K562 (cell line): ENCODE measurements around the gene HTT-AS. TPM values are rescaled to one million over a fixed set of nuclear protein-coding genes. Genes with fewer than 3 reads are reported as not detected.

Source experiments
- ARID1B ChIP-seq: fragments of 450-650 bp; IDR thresholded peaks from 2 replicates; pipeline ENCODE4 v1.6.1; 2016; ENCODE audit warnings: antibody characterized with exemption, mild to moderate bottlenecking, inconsistent platforms
- ATF3 ChIP-seq, 2 experiments: fragments of 450-650 bp in 1 of 2; sonication (generic) in 1 of 2; formaldehyde crosslinking in 1 of 2; IDR thresholded peaks in 1 of 2; conservative IDR thresholded peaks in 1 of 2; 2 replicates each; pipeline versions ENCODE4 v1.6.1 to v1.8.1; 2016 to 2023; ENCODE audit warnings: mild to moderate bottlenecking in 2 of 2, moderate library complexity in 2 of 2, inconsistent platforms in 1 of 2, missing genetic modification reagents in 1 of 2
- CBFA2T2 ChIP-seq: fragments of 450-650 bp; conservative IDR thresholded peaks from 2 replicates; pipeline ENCODE4 v1.6.1; 2017; ENCODE audit warnings: mild to moderate bottlenecking
- CBFA2T3 ChIP-seq: fragments of 450-650 bp; IDR thresholded peaks from 2 replicates; pipeline ENCODE4 v1.6.1; 2017
- CCNT2 ChIP-seq: IDR thresholded peaks from 2 replicates; pipeline ENCODE4 v1.6.1; 2011; ENCODE audit warnings: borderline replicate concordance, low read depth, mild to moderate bottlenecking, moderate library complexity, mixed read lengths, low read length; ENCODE audit not compliant: insufficient read length; ENCODE audit errors: extremely low read depth
- ETV5 ChIP-seq: sonication (generic); formaldehyde crosslinking; IDR thresholded peaks from 2 replicates; pipeline ENCODE4 v1.4.0; 2020; ENCODE audit warnings: low read depth, mild to moderate bottlenecking, missing genetic modification reagents
- JUND ChIP-seq, 2 experiments: IDR thresholded peaks; 2 replicates in 1 of 2; 3 replicates in 1 of 2; pipeline ENCODE4 v1.6.1; 2011; ENCODE audit warnings: borderline replicate concordance in 2 of 2, low read depth in 2 of 2, low read length in 2 of 2, improper control_type of control experiment in 1 of 2, missing biosample characterization in 1 of 2, missing genetic modification characterization in 1 of 2, missing genetic modification reagents in 1 of 2
- KHSRP ChIP-seq: fragments of 450-650 bp; IDR thresholded peaks from 2 replicates; pipeline ENCODE4 v1.6.1; 2017
- MAFG ChIP-seq: fragments of 450-650 bp; conservative IDR thresholded peaks from 2 replicates; pipeline ENCODE4 v1.6.1; 2016; ENCODE audit warnings: missing genetic modification characterization, missing compliant biosample characterization
- NFIC ChIP-seq: fragments of 450-650 bp; IDR thresholded peaks from 2 replicates; pipeline ENCODE4 v1.6.1; 2017; ENCODE audit warnings: mild to moderate bottlenecking, inconsistent platforms
- NR2C2 ChIP-seq, 2 experiments: fragments of 200-800 bp in 1 of 2; sonication (Bioruptor generic) in 1 of 2; sonication (generic) in 1 of 2; formaldehyde crosslinking in 1 of 2; IDR thresholded peaks; 2 replicates each; pipeline versions ENCODE4 v1.6.1 to v1.8.0; 2016 to 2022; ENCODE audit warnings: mild to moderate bottlenecking in 1 of 2, missing compliant biosample characterization in 1 of 2, missing genetic modification characterization in 1 of 2, missing genetic modification reagents in 1 of 2
- PBX2 ChIP-seq, 2 experiments: IDR thresholded peaks in 1 of 2; conservative IDR thresholded peaks in 1 of 2; 2 replicates each; pipeline ENCODE4 v1.6.1; 2016; ENCODE audit warnings: low read depth in 2 of 2, mild to moderate bottlenecking in 1 of 2, missing compliant biosample characterization in 1 of 2, missing genetic modification characterization in 1 of 2, moderate library complexity in 1 of 2
- PCBP2 ChIP-seq: fragments of 200-400 bp; formaldehyde crosslinking; IDR thresholded peaks from 2 replicates; pipeline ENCODE4 v1.6.1; 2018; ENCODE audit warnings: low read length, low read depth, mild to moderate bottlenecking, moderate library complexity; ENCODE audit not compliant: poor library complexity, severe bottlenecking
- PREB ChIP-seq: sonication (generic); formaldehyde crosslinking; IDR thresholded peaks from 2 replicates; pipeline ENCODE4 v1.8.1; 2023; ENCODE audit warnings: mild to moderate bottlenecking, missing genetic modification reagents
- TBL1XR1 ChIP-seq, 2 experiments: IDR thresholded peaks; 2 replicates each; pipeline ENCODE4 v1.6.1; 2012; ENCODE audit warnings: improper control_type of control experiment in 2 of 2, low read length in 2 of 2, mild to moderate bottlenecking in 1 of 2
- TCF3 ChIP-seq: sonication (generic); formaldehyde crosslinking; IDR thresholded peaks from 2 replicates; pipeline ENCODE4 v1.4.0; 2020; ENCODE audit warnings: mild to moderate bottlenecking, missing genetic modification reagents
- UBTF ChIP-seq, 2 experiments: IDR thresholded peaks; 2 replicates each; pipeline ENCODE4 v1.6.1; 2012; ENCODE audit warnings: improper control_type of control experiment in 2 of 2, low read depth in 2 of 2, low read length in 2 of 2, borderline replicate concordance in 1 of 2
- ZBTB7A ChIP-seq: IDR thresholded peaks from 2 replicates; pipeline ENCODE4 v1.6.1; 2011; ENCODE audit warnings: low read depth, mild to moderate bottlenecking, low read length, moderate library complexity, borderline replicate concordance; ENCODE audit not compliant: control insufficient read depth
- ZFP1 ChIP-seq: fragments of 450-650 bp; formaldehyde crosslinking; IDR thresholded peaks from 2 replicates; pipeline ENCODE4 v1.4.0; 2020; ENCODE audit warnings: mild to moderate bottlenecking, mixed read lengths
- polyA plus RNA-seq, 8 experiments: library from polyadenylated mRNA; depleted of rRNA in 4 of 8; stranded (reverse) in 5 of 8; unstranded in 3 of 8; fragments of >200 nt; fragmentation: Nextera tagmentation in 2 of 8; fragmentation: Illumina TruSeq in 1 of 8; extraction: Ambion mirVana in 2 of 8; extraction: Trizol in 1 of 8; gene quantifications; 2 replicates each; pipeline versions ENCODE4 v1.2.1 to v1.2.3, GENCODE V29; 2011 to 2014; ENCODE audit warnings: inconsistent platforms in 1 of 8, missing spikeins in 1 of 8
- total RNA-seq, 7 experiments: library from RNA; depleted of rRNA in 6 of 7; stranded (reverse); fragments of >200 nt in 6 of 7; fragmentation: Illumina TruSeq in 2 of 7; extraction: Trizol in 2 of 7; gene quantifications; 2 replicates each; pipeline versions ENCODE4 v1.2.1 to v1.2.3, GENCODE V29; 2011 to 2021; ENCODE audit warnings: low replicate concordance in 1 of 7

HTT-AS gene
- total and polyA plus RNA-seq, 9 of the 15 experiments (the other 6 are each of a cell fraction or from before 2014, with no cell fraction given): not detected

DNA sequence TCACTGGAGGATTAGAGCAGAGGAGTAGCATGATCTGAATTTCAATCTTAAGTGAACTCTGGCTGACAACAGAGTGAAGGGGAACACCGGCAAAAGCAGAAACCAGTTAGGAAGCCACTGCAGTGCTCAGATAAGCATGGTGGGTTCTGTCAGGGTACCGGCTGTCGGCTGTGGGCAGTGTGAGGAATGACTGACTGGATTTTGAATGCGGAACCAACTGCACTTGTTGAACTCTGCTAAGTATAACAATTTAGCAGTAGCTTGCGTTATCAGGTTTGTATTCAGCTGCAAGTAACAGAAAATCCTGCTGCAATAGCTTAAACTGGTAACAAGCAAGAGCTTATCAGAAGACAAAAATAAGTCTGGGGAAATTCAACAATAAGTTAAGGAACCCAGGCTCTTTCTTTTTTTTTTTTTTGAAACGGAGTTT lies 5.4 kb upstream of the HTT-AS start (continued):
- TF ChIP-seq PBX2 (CRISPR knock-in tag; IDR thresholded peaks at IDR 0.05; ENCODE audit: low read depth): no peak
- peak; percentile 57; the same call in 1 of the 2 replicates for TF ChIP-seq PBX2 (tag; conservative IDR thresholded peaks at IDR 0.05; ENCODE audit: low read depth)
- TF ChIP-seq JUND (IDR thresholded peaks at IDR 0.05; ENCODE audit: borderline replicate concordance, low read depth, low read length): peak; percentile 56; the same call in 1 of the 2 replicates
- peak; percentile 53; the same call in 1 of the 3 replicates for TF ChIP-seq JUND (tag; IDR thresholded peaks at IDR 0.05; ENCODE audit: borderline replicate concordance, low read depth, low read length)
- TF ChIP-seq ZFP1: no peak
- no peak for TF ChIP-seq PREB
- TF ChIP-seq NR2C2 (CRISPR knock-in tag; IDR thresholded peaks at IDR 0.05): no peak
- TF ChIP-seq NR2C2 (tag; IDR thresholded peaks at IDR 0.05): peak; percentile 38; the same call in 1 of the 2 replicates
- TF ChIP-seq CBFA2T2: peak; percentile 87
- TF ChIP-seq KHSRP: no peak
- TF ChIP-seq NFIC: peak; percentile 52; the same call in 1 of the 2 replicates
- peak; percentile 90 for TF ChIP-seq ARID1B
- TF ChIP-seq TCF3 (CRISPR knock-in tag): peak; percentile 92
- peak; percentile 56 to 82; a peak in 3 of 4 replicates for TF ChIP-seq UBTF (IDR thresholded peaks at IDR 0.05; ENCODE audit: borderline replicate concordance in 1 of 2, low read depth in 2 of 2, low read length in 2 of 2)
- no peak for TF ChIP-seq PCBP2
- TF ChIP-seq CCNT2: peak; percentile 27
- peak; percentile 86; the same call in 1 of the 2 replicates for TF ChIP-seq ZBTB7A
- no peak for TF ChIP-seq ATF3 (IDR thresholded peaks at IDR 0.05)
- no peak for TF ChIP-seq ATF3 (CRISPR knock-in tag; conservative IDR thresholded peaks at IDR 0.05)
- TF ChIP-seq TBL1XR1 (IDR thresholded peaks at IDR 0.05; ENCODE audit: low read length in 2 of 2): peak in 1 of 2 experiments; percentile 37; a peak in 1 of 4 replicates
- peak; percentile 39; the same call in 1 of the 2 replicates for TF ChIP-seq MAFG
- no peak for TF ChIP-seq ETV5 (CRISPR knock-in tag)
- peak; percentile 94 for TF ChIP-seq CBFA2T3
